ES-I3 (cell line): ENCODE results near the gene PDCD1LG2.
"Not testable (repeated sequence)": the region's sequence is repeated elsewhere in the genome, so short reads cannot be mapped to it uniquely, and the experiment has no call there.

Experiments used
- H3K36me3 ChIP-seq: 2 replicates; pipeline ENCODE4 v1.6.1; 2013; ENCODE audit warnings: mild to moderate bottlenecking, low read length, control low read depth, moderate library complexity; ENCODE audit not compliant: insufficient read depth
- H3K4me1 ChIP-seq: 2 replicates; pipeline ENCODE4 v1.6.1; 2013; ENCODE audit warnings: mild to moderate bottlenecking, control low read depth, low read length; ENCODE audit not compliant: insufficient read depth
- H3K9ac ChIP-seq: 2 replicates; pipeline ENCODE4 v1.6.1; 2013; ENCODE audit warnings: low read depth, mild to moderate bottlenecking, low read length, moderate library complexity
- H3K9me3 ChIP-seq: 2 replicates; pipeline ENCODE4 v1.6.1; 2013; ENCODE audit warnings: mild to moderate bottlenecking, low read length, moderate library complexity; ENCODE audit not compliant: control insufficient read depth, insufficient read depth

The PDCD1LG2 gene

GRCh38 chr9:5510360-5510931 is at the start of gene PDCD1LG2:
Gene PDCD1LG2 (plus strand): TSS chr9:5510531. CDS start chr9:5522547, 12,016 bp downstream.
- Histone ChIP-seq H3K9ac (no peak within 1 kb of the TSS), H3K4me1 (peaks cover 12% of the 10 kb centered on the region), H3K36me3 (no peaks in the 10 kb centered on the region), H3K9me3 (no peaks in the 10 kb centered on the region)

- H3K4me1 ChIP-seq, H3K9ac ChIP-seq, H3K9me3 ChIP-seq, H3K36me3 ChIP-seq: not testable (repeated sequence)
Observed at GRCh38 chr9:5464831-5465330, 45.5 kb upstream of the PDCD1LG2 start.

GRCh38 chr9:5466005-5466404 is 44.3 kb upstream of the PDCD1LG2 start:
- Histone ChIP-seq H3K9ac (no peak overlapping the region), H3K4me1 (0 out of 2 replicates have a peak, but pooled peaks cover 5% of the 10 kb centered on the region), H3K9me3 (no peaks in the 10 kb centered on the region), H3K36me3 (no peaks in the 10 kb centered on the region)

- H3K9me3 ChIP-seq, result no peaks in the 10 kb centered on the region
- H3K36me3 ChIP-seq, result no peaks in the 10 kb centered on the region
- 0 out of 2 replicates have a peak, but pooled peaks cover 5% of the 10 kb centered on the region for H3K4me1 ChIP-seq
- H3K9ac ChIP-seq, result no peak overlapping the region
Observed at GRCh38 chr9:5466766-5467165, 43.6 kb upstream of the PDCD1LG2 start.

- Histone ChIP-seq H3K4me1 (0 out of 2 replicates have a peak, but pooled peaks cover 5% of the 10 kb centered on the region), H3K36me3 (no peaks in the 10 kb centered on the region), H3K9me3 (no peaks in the 10 kb centered on the region), H3K9ac (no peak overlapping the region)
Observed at GRCh38 chr9:5468850-5469249, 41.5 kb upstream of the PDCD1LG2 start.

GRCh38 chr9:5470122-5470521 is 40.2 kb upstream of the PDCD1LG2 start:
- Histone ChIP-seq H3K9me3 (no peaks in the 10 kb centered on the region), H3K36me3 (no peaks in the 10 kb centered on the region), H3K9ac (no peak overlapping the region), H3K4me1 (0 out of 2 replicates have a peak, but pooled peaks cover 5% of the 10 kb centered on the region)

GRCh38 chr9:5470816-5471215 is 39.5 kb upstream of the PDCD1LG2 start:
- Histone ChIP-seq H3K36me3 (no peaks in the 10 kb centered on the region), H3K9ac (no peak overlapping the region), H3K4me1 (0 out of 2 replicates have a peak, but pooled peaks cover 5% of the 10 kb centered on the region), H3K9me3 (no peaks in the 10 kb centered on the region)

GRCh38 chr9:5475611-5476010 is 34.7 kb upstream of the PDCD1LG2 start:
- not testable (repeated sequence) for H3K4me1 ChIP-seq, H3K36me3 ChIP-seq, H3K9me3 ChIP-seq, H3K9ac ChIP-seq

- Histone ChIP-seq H3K36me3 (no peaks in the 10 kb centered on the region), H3K4me1 (no peaks in the 10 kb centered on the region), H3K9ac (no peak overlapping the region), H3K9me3 (no peaks in the 10 kb centered on the region; the same call in 1 of the 2 replicates)
Observed at GRCh38 chr9:5478206-5478605, 32.1 kb upstream of the PDCD1LG2 start.

GRCh38 chr9:5479994-5480694 is 30.2 kb upstream of the PDCD1LG2 start:
- Histone ChIP-seq H3K36me3 (no peaks in the 10 kb centered on the region), H3K9ac (no peak overlapping the region), H3K9me3 (no peaks in the 10 kb centered on the region; the same call in 1 of the 2 replicates), H3K4me1 (no peaks in the 10 kb centered on the region)

GRCh38 chr9:5480919-5481318 is 29.4 kb upstream of the PDCD1LG2 start:
- no peaks in the 10 kb centered on the region; the same call in 1 of the 2 replicates for H3K9me3 ChIP-seq
- no peaks in the 10 kb centered on the region for H3K36me3 ChIP-seq
- H3K9ac ChIP-seq, result no peak overlapping the region
- no peaks in the 10 kb centered on the region for H3K4me1 ChIP-seq

GRCh38 chr9:5481322-5482040 is 28.9 kb upstream of the PDCD1LG2 start:
- no peak overlapping the region for H3K9ac ChIP-seq
- H3K9me3 ChIP-seq, result no peaks in the 10 kb centered on the region; the same call in 1 of the 2 replicates

GRCh38 chr9:5482194-5482593 is 28.1 kb upstream of the PDCD1LG2 start:
- no peak overlapping the region for H3K9ac ChIP-seq
- no peaks in the 10 kb centered on the region for H3K4me1 ChIP-seq
- H3K9me3 ChIP-seq, result no peaks in the 10 kb centered on the region; the same call in 1 of the 2 replicates
- no peaks in the 10 kb centered on the region for H3K36me3 ChIP-seq

More at GRCh38 chr9:5481322-5482040, 28.9 kb upstream of the PDCD1LG2 start:
- Histone ChIP-seq H3K36me3 (no peaks in the 10 kb centered on the region), H3K4me1 (no peaks in the 10 kb centered on the region)

GRCh38 chr9:5483306-5483705 is 27.0 kb upstream of the PDCD1LG2 start:
- Histone ChIP-seq H3K4me1 (no peaks in the 10 kb centered on the region), H3K36me3 (no peaks in the 10 kb centered on the region), H3K9me3 (no peaks in the 10 kb centered on the region), H3K9ac (no peak overlapping the region)
